IMR-90 (cell line): Measurements from ENCODE around the gene STOML2. TPM values are rescaled to one million over a fixed set of nuclear protein-coding genes. Genes with fewer than 3 reads are reported as not detected.

Experiments used
- ATAC-seq: fragments of 200-7000 bp; cut with Tn5 transposase; 2 replicates; pipeline ENCODE4 v1.9.1; 2020; ENCODE audit warnings: low read depth, mild to moderate bottlenecking, moderate library complexity
- BruUV-seq: library from RNA; stranded (reverse); fragments of 400-500 nt; replicated peaks from 2 replicates; lab custom pipeline; 2021; lab: Mats Ljungman, UMichigan
- CTCF ChIA-PET: fragments of 300-600 bp; formaldehyde crosslinking; extraction: SDS; loops from one replicate; lab custom pipeline; 2021; ENCODE audit warnings: antibody characterized with exemption; lab: Yijun Ruan, JAX
- POLR2A ChIA-PET: fragments of 300-600 bp; sonication (Branson Sonifier 250); formaldehyde crosslinking; loops from one replicate; lab custom pipeline; 2022; ENCODE audit warnings: antibody characterized with exemption; ENCODE audit not compliant: unreplicated experiment; lab: Charles Lee
- DNase-seq: peaks from one replicate; pipeline ENCODE4 v3.0.0; 2013
- H2AFZ ChIP-seq: replicated peaks from 2 replicates; pipeline ENCODE3; 2013; ENCODE audit warnings: low read length, mild to moderate bottlenecking; ENCODE audit not compliant: poor library complexity
- H2AK5ac ChIP-seq: 2 replicates; pipeline ENCODE4 v1.6.1; 2013; ENCODE audit warnings: low read depth, low read length, inconsistent platforms
- H2AK9ac ChIP-seq: replicated peaks from 2 replicates; pipeline ENCODE3; 2013; ENCODE audit warnings: mild to moderate bottlenecking, low read depth, low read length, moderate library complexity; ENCODE audit not compliant: poor library complexity
- H2BK120ac ChIP-seq: 2 replicates; pipeline ENCODE4 v1.6.1; 2013; ENCODE audit warnings: low read depth, low read length, inconsistent platforms
- H2BK15ac ChIP-seq: 3 replicates; pipeline ENCODE4 v1.6.1; 2013; ENCODE audit warnings: low read depth, low read length, inconsistent platforms
- H2BK20ac ChIP-seq: 2 replicates; pipeline ENCODE4 v1.6.1; 2013; ENCODE audit warnings: low read depth, mild to moderate bottlenecking, inconsistent platforms, low read length, moderate library complexity
- H2BK5ac ChIP-seq: 2 replicates; pipeline ENCODE4 v1.6.1; 2013; ENCODE audit warnings: mild to moderate bottlenecking, low read depth, low read length, inconsistent platforms; ENCODE audit not compliant: poor library complexity, severe bottlenecking
- H3K14ac ChIP-seq: replicated peaks from 2 replicates; pipeline ENCODE4 v1.6.1; 2013; ENCODE audit warnings: low read depth, low read length, inconsistent platforms
- H3K18ac ChIP-seq: 2 replicates; pipeline ENCODE4 v1.6.1; 2013; ENCODE audit warnings: low read depth, low read length, control low read depth
- H3K23ac ChIP-seq: 2 replicates; pipeline ENCODE4 v1.6.1; 2013; ENCODE audit warnings: low read depth, low read length, inconsistent platforms
- H3K27ac ChIP-seq: 2 replicates; pipeline ENCODE4 v1.5.1; 2013; ENCODE audit warnings: mild to moderate bottlenecking, control low read depth, low read length; ENCODE audit not compliant: insufficient read depth
- H3K27me3 ChIP-seq: 2 replicates; pipeline ENCODE4 v1.6.1; 2013; ENCODE audit warnings: low read length; ENCODE audit not compliant: control insufficient read depth, insufficient read depth
- H3K36me3 ChIP-seq: 2 replicates; pipeline ENCODE4 v1.6.1; 2013; ENCODE audit warnings: low read length, mixed read lengths; ENCODE audit not compliant: control insufficient read depth, insufficient read depth
- H3K4ac ChIP-seq: 2 replicates; pipeline ENCODE4 v1.6.1; 2013; ENCODE audit warnings: low read depth, low read length, inconsistent platforms
- H3K4me1 ChIP-seq: 2 replicates; pipeline ENCODE4 v1.6.1; 2013; ENCODE audit warnings: low read length, mixed read lengths; ENCODE audit not compliant: control insufficient read depth, insufficient read depth
- H3K4me2 ChIP-seq: 2 replicates; pipeline ENCODE4 v1.6.1; 2013; ENCODE audit warnings: low read depth, mild to moderate bottlenecking, control low read depth, low read length, moderate library complexity
- H3K4me3 ChIP-seq: 2 replicates; pipeline ENCODE4 v1.5.1; 2013; ENCODE audit warnings: low read depth, mild to moderate bottlenecking, control low read depth, low read length, moderate library complexity; ENCODE audit not compliant: insufficient read depth
- H3K56ac ChIP-seq: 2 replicates; pipeline ENCODE4 v1.6.1; 2013; ENCODE audit warnings: low read length, inconsistent platforms; ENCODE audit not compliant: insufficient read depth; ENCODE audit errors: extremely low read depth
- H3K79me1 ChIP-seq, 2 experiments: 2 replicates each; pipeline ENCODE4 v1.6.1; 2013; ENCODE audit warnings: low read length in 2 of 2, inconsistent platforms in 1 of 2, low read depth in 1 of 2
- H3K9ac ChIP-seq: 2 replicates; pipeline ENCODE4 v1.6.1; 2013; ENCODE audit warnings: low read depth, low read length, control low read depth
- H3K9me1 ChIP-seq: 2 replicates; pipeline ENCODE4 v1.6.1; 2013; ENCODE audit warnings: low read length, inconsistent platforms; ENCODE audit not compliant: insufficient read depth
- H3K9me3 ChIP-seq: 2 replicates; pipeline ENCODE4 v1.6.1; 2013; ENCODE audit warnings: low read length; ENCODE audit not compliant: control insufficient read depth, insufficient read depth
- H4K20me1 ChIP-seq: 2 replicates; pipeline ENCODE4 v1.6.1; 2013; ENCODE audit warnings: low read length, inconsistent platforms; ENCODE audit not compliant: insufficient read depth
- H4K5ac ChIP-seq: 2 replicates; pipeline ENCODE4 v1.6.1; 2013; ENCODE audit warnings: mild to moderate bottlenecking, low read depth, low read length, control low read depth
- H4K8ac ChIP-seq, 2 experiments: 2 replicates each; pipeline ENCODE4 v1.6.1; 2013; ENCODE audit warnings: low read depth in 2 of 2, low read length in 2 of 2, control low read depth in 1 of 2, inconsistent platforms in 1 of 2
- H4K91ac ChIP-seq: 2 replicates; pipeline ENCODE4 v1.6.1; 2013; ENCODE audit warnings: low read depth, low read length, inconsistent platforms; ENCODE audit not compliant: insufficient read depth
- RCOR1 ChIP-seq: IDR thresholded peaks from 2 replicates; pipeline ENCODE4 v1.6.1; 2012; ENCODE audit warnings: mild to moderate bottlenecking, low read length, improper control_type of control experiment; ENCODE audit not compliant: insufficient replicate concordance
- RFX5 ChIP-seq: IDR thresholded peaks from 2 replicates; pipeline ENCODE4 v1.8.0; 2012; ENCODE audit warnings: low read depth, mild to moderate bottlenecking, low read length, moderate library complexity
- USF2 ChIP-seq: fragments of 150-350 bp; IDR thresholded peaks from 2 replicates; pipeline ENCODE4 v1.6.1; 2017; ENCODE audit warnings: mild to moderate bottlenecking, antibody characterized with exemption, low read length, low read depth
- WGBS, 2 experiments: methylation state at CpG; one replicate each; pipeline versions ENCODE4 v1.1.5 to v1.1.7; 2013; ENCODE audit warnings: missing lambda C conversion rate in 2 of 2; ENCODE audit not compliant: insufficient read length in 1 of 2; ENCODE audit errors: extremely low coverage in 2 of 2; 5-methylcytosine and 5-hydroxymethylcytosine counted together
- dilution Hi-C: fragments of 300-500 bp; cut with HindIII; formaldehyde crosslinking; loops from one replicate; pipeline ENCODE4 v1.14.3; 2018; ENCODE audit warnings: low sequenced_read_pairs; ENCODE audit not compliant: unreplicated experiment
- in situ Hi-C: fragments of 300-500 bp; cut with MboI; formaldehyde crosslinking; loops from 3 replicates; pipeline ENCODE4 v1.14.3; 2019; ENCODE audit warnings: low sequenced_read_pairs, inconsistent platforms, mixed read lengths
- intact Hi-C: fragments of 100-400 bp; cut with micrococcal nuclease; formaldehyde crosslinking; loops from 2 replicates; pipeline ENCODE4 v1.10.0; 2022
- polyA plus RNA-seq, 3 experiments: library from polyadenylated mRNA; depleted of rRNA; stranded (reverse); fragments of >200 nt; gene quantifications; 2 replicates each; pipeline ENCODE4 v1.2.3, GENCODE V29; 2012; ENCODE audit warnings: low replicate concordance in 1 of 3
- total RNA-seq: library from RNA; depleted of rRNA; stranded (reverse); fragments of >200 nt; gene quantifications from 2 replicates; pipeline ENCODE4 v1.2.3, GENCODE V29; 2012

STOML2 gene
- total and polyA plus RNA-seq, 2 of the 4 experiments (the other 2 are of a cell fraction), result 177 to 250 TPM

GRCh38 chr9:35075358-35075757 lies 27.6 kb downstream of the STOML2 start:
- Histone ChIP-seq H3K27ac (no peak overlapping the region), H3K18ac (no peak overlapping the region), H2BK5ac (no peak overlapping the region), H2BK15ac (no peak overlapping the region), H2AFZ (no peak overlapping the region), H3K4me2 (no peak overlapping the region), H3K14ac (no peak overlapping the region), H4K91ac (no peak overlapping the region), H3K23ac (no peak overlapping the region), H3K4me3 (no peak overlapping the region), H3K79me1 (peaks cover 14 to 58% of the 10 kb centered on the region in 2 experiments; a peak in 3 of 4 replicates), H4K20me1 (peaks cover 21% of the 10 kb centered on the region), H2AK9ac (no peak overlapping the region), H3K4ac (no peak overlapping the region), H3K56ac (no peak overlapping the region), H4K8ac (no peak overlapping the region), H3K36me3 (no peaks in the 10 kb centered on the region; the same call in 1 of the 2 replicates), H3K27me3 (no peaks in the 10 kb centered on the region), H3K9ac (no peak overlapping the region), H4K5ac (no peak overlapping the region), H3K9me1 (peaks cover 19% of the 10 kb centered on the region), H2AK5ac (no peak overlapping the region), H2BK20ac (no peak overlapping the region), H2BK120ac (no peak overlapping the region), H3K4me1 (peaks cover 9% of the 10 kb centered on the region), H3K9me3 (no peaks in the 10 kb centered on the region)
- CTCF ChIA-PET, result no interaction called here
- dilution Hi-C loops, result no loop called here
- DNase-seq (no peak), ATAC-seq (no peak)
- TF ChIP-seq USF2, result no peak
- no peak for TF ChIP-seq RFX5
- no peak for TF ChIP-seq RCOR1
- BruUV-seq, result no TSS peak
- in situ Hi-C loops, result no loop called here
- 100% methylated on average over 1 of the region's 4 CpGs; no CpG with 5 or more reads in 1 of the 2 experiments for WGBS, 2 experiments
- POLR2A ChIA-PET, result no interaction called here
- intact Hi-C loops, result loop anchor here (10.0 kb wide), 1 partner anchor 311 kb away; no protein-coding TSS in a partner anchor
